HG02943 (cell line): Measurements from ENCODE around the gene RNF215.

Experiments
- ATAC-seq: cut with Tn5 transposase; IDR thresholded peaks from one replicate; pipeline ENCODE4 v1.9.1; 2021; ENCODE audit warnings: mild to moderate bottlenecking, low read depth, moderate library complexity; ENCODE audit not compliant: unreplicated experiment

The RNF215 gene

DNA sequence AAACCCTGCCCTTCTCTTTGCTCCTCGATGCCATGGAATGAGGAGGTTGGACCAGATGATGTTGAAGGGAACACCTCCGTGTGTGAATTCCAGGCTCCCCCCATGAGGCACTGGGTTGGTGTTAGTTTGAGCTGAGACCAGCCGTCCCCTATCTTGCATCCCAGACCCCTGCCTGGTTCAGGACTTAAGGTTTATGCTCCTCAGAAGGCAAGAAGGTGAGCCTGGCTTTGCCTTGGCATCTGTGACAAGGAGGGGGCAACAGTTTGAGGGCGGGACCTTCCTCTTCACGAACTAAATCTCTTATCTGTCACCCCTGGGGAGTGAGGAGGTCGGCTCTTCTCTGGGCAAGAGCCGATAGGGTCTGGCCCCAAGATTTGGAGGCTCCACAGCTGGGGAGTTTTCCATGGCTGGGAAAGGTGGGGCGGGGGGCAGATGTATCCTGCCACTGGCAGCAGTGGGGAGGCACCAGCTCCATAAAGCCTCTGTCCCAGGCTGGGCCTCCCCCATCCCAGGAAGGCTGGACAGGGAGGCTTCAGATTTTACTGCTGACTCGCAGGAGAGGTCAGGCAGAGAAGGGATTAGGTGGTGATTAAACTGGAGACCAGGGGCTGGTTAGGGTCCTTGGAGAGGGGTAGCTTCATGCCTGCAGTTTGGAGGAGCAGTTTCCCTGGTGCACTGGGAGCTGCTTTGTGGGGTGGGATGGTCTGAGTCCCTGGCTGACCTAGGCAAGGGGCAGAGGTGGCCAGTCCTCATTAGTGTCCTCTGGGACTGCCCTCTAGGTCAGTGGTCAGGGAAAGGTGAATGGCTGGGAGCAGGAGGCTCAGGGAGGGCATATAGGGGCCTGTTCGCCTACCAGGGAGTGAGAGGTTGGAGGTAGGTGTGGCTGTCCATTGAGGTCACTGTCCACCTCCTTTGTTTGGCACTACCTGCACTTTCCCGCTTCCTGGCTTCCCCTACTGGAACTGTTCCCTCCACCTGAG, 10.7 kb upstream of the RNF215 start:
- ATAC-seq: no peak

DNA sequence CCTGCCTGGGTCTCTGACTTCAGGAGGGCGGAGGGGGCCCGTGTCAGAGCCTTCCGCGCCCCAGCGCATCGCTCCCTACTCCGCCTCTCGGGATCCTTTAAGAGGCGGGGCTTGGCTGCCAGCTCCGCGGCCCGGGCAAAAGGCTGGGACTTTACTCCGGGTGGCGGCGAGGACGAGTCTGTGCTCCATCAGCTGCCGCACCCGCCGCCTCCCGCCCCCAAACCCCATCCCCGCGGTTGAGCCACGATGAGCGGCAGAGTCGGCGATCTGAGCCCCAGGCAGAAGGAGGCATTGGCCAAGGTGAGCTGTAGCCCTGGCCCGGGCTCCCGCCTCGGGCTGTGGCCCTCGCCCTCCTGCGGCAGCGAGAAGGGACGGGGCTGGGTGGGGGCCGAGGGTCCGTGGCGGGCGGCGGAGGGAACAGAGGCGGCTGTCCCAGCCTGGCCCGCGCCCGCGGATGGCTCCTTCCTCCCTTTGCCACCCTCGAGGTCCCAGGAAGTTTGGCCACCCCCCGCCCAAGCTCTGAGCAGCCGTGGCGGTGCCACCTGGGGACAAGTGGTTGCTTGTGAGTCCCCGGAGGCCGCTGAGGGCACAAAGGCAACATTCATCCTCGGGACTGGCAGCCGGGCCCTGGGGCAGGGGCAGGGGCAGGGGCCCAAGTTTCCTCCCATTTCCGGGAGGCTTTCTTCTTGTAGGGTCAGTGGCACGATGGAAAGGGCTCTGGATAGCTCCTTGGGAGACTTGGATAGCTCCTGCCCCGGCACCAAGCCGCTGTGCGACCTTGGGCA, 9.9 kb upstream of the RNF215 start, which contains the start of gene SEC14L2:
SEC14L2 (plus strand) TSS at position 148 of the 785 bp plus-strand sequence; CDS start at position 247, 99 bp downstream.
- no peak for ATAC-seq

DNA sequence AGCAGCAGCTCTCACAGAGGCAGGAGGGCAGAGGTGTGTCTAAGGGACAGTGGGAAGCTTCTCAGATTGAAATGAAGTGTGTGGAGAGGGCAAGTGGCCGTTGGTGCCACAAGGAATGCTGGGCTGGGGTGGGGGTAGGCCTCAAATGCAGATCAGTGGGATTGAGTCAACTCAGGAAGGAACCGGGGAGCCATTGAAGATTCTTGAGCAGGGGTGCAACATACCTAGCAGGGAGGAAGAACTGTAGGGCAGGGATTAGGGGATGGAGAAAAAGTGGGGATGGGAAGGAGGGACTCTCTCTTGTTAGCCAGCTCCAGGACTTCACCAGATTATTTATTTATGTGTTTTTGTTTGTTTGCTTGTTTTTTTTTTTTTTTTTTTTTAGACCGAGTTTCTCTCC, 6.7 kb upstream of the RNF215 start:
- no peak for ATAC-seq

DNA sequence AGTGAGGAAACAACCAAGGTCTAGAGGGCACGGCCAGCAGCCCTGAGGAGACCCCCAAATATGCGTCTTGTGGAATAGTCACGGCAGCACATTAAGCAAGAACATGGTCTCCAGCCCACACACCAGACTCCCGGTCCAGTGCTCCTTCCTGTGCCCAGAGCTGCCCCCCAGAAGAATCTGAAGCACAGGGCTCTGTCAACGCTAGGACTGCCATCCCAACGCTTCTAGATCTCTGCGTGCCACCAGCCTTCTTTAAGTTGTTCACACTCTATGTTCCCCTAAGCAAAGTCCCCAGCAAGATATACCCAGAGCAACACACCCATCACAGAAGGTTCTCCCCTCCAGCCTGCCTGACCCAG, 6.1 kb upstream of the RNF215 start:
- ATAC-seq: no peak

DNA sequence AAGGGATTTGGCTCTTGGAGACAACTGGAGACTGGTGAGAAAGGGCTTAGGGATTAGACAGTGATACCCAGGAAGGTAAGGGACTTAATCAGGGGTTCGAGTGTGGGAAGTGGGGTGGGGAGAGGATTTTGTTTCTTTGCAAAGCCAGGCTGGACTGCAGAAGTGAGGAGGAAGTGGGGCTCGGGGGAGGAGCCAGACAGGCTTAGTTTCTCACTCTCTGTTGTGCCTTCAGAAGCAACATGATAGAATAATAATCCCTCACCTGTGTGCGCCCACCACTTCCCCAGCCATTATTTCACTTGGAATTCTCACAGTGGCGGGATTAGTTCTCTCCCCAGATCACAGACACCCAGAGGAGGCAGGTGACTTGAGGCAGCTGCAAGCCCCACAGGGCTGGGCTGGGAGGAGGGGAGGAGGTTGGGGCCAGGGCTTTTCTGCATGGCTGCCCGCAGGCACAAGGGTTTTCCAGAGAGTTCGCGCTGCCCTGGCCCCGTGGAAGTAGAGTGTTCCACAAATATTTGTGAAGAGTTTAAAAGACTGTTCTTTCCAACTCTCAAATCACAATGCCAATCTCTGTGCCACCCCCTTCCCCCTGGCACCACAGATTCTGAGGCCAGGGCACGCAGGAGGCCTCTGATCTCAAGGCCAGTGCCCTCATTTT, 5.6 kb upstream of the RNF215 start:
- no peak for ATAC-seq

DNA sequence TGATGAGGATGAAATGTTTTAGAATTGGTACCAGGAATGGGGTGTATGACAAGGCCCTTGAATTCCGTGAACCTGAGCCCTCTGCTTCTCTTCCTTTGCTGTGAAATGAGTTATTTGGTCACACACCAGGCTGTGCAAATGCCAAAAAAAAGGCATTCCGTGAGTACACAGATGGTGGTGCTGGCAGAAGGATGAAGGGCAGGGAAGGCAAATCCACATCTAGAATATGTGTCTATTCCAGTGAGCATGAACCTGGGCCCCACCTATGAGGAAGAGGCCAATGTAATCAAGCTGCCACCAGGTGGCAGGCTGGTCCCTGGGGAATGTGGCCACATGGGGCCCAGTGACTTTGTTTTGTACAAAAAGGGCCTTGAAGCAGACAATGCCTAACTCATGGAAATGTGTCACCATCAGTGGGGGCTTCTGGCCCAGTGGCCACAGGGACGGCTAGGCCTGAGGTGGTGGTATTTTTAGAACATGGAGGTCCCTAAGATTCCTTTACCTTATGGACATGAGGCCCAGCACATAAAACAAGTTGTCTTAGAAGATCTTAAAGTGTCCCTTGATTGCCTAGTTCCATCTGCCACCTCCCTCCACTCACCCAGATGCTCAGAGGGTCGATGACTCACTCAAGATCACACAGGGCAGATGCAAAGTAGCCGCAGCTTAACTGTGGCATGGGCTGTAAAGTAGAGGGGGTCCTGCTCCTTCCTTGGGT, 3.9 kb upstream of the RNF215 start:
- ATAC-seq: no peak

DNA sequence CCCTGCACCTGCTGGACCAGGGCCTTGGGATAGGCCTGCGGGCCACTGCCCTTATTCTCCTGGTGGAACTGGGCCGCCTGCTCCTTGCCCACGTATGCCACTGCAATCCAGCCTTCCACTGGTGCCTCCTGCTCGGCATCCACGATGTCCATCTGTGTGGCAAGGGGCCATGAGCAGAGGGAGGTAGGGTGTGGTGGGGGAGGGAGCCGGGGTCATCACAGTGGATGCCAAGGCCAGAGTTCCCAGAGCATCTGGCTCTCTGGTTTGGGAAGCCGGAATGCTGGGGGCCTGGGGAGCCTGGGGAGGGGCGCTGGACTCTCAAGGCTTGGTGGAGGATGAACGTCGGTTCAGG, 627 bp downstream of the RNF215 start:
- no peak for ATAC-seq

DNA sequence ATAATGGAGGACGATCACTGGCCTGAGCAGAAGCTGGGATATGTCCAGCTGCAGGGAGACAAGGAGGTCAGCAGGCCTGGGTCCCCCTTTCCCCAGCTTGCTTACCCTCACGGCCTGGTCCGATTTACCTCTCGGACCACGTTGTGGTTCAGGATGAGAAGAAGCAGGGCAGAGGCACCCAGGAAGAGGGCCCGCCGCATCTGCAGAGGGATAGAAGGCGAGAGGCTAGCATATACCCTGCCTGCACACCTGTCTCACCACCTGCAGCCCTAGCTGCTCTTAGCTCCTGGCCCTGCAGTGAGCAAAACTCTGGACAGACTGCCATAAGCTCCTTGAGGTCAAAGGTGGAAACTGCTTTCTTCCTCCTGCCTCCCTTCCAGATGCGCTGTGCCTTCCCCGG, 1.3 kb downstream of the RNF215 start:
- ATAC-seq: no peak

DNA sequence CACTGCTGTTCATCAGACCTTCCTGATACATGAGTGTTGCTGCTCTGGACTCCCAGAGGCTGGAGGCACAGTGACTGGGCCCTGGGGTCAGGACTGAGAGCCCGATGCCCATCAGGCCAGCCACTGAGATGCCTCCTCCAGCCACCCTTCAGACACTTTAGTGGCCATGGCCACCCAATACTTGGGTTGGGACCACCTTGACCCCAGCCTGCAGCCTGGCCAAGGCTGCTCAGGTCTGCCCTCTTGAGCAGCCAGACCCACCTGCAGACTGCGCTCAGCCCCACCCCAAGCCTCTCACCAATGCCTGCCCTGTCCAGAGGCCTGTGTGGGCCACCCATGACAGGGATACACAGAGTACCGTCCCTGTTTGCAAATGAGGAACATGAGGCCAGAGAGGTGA, 4.2 kb downstream of the RNF215 start:
- ATAC-seq: no peak

DNA sequence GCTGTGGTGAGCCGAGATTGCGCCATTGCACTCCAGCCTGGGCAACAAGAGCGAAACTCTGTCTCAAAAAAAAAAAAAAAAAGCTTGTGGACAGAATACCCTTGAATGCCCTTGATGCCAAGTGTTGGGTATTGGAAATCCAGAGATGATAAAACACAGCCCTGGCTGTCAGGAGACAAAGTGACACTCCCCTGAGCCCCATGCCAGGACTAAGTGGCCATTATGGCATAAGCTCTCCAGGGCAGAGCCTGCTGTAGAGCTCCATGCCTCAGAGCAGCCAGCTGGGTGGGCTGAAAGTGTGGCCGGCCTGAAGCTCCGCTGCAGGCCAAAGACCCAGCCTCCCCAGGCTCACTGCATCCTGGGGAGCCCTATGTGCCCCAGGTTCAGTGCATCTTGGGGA, 4.9 kb downstream of the RNF215 start:
- ATAC-seq: no peak

DNA sequence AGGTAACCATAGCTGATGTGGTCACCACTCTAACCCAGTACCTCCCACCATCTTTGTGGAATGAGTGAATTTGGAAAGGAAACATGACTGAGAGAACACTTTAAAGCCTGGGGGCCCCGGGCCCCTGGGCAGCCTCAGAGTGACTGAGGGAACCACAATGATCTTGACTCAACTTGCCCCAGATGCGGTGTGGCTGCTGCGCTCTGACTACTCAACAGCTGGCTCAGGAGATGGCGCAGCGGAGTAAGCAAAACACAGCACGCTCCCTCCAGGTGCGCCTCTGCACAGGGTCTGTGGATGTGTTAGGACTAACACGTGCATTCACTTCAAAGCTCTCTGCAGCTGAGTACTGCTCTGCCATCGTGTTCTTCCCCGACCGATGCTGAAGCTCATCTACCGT, 5.9 kb downstream of the RNF215 start:
- ATAC-seq: no peak

DNA sequence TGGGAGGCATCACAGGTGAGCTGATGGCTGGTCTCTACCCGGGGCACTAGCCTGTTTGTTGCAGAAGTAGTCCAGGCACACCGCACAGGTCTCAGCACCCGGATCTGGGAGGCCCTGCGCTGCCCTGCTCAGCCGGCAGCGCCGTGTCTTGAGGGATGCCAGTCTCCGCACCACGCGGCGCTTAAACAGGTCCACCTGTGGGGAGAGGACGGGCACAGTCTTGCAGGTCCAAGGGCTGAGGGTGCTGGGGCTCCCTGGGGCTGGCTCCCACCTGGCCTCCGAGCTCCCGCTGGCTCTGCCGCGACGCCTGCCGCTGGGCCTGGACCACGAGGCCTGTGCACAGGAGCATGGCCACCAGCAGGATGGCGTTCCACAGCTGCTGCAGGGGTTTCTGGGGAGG, 7.2 kb downstream of the RNF215 start:
- no peak for ATAC-seq

DNA sequence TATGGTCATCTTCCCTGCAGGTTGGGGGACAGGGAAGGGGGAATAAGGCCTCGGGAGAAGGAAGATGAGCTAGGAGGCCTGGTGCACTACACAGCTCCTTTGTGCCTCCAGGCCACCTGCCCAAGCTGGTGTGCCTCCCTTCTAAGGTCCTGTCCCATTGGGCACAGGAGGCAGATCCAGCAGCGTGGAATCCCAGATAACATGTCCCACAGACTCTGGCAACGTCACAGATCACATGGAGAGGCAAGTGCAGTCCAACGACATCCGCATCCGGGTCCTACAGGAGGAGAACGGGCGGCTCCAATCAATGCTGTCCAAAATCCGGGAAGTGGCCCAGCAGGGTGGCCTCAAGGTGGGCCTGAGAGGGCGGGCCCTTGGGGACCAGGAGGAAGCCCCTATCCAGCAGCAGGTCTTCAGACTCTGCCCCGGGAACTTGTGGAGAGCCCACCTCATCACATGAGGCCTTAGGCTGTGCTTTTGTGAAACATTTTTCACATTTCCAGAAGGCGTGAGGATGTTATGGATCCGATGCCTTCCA, 11.8 kb downstream of the RNF215 start:
- no peak for ATAC-seq

DNA sequence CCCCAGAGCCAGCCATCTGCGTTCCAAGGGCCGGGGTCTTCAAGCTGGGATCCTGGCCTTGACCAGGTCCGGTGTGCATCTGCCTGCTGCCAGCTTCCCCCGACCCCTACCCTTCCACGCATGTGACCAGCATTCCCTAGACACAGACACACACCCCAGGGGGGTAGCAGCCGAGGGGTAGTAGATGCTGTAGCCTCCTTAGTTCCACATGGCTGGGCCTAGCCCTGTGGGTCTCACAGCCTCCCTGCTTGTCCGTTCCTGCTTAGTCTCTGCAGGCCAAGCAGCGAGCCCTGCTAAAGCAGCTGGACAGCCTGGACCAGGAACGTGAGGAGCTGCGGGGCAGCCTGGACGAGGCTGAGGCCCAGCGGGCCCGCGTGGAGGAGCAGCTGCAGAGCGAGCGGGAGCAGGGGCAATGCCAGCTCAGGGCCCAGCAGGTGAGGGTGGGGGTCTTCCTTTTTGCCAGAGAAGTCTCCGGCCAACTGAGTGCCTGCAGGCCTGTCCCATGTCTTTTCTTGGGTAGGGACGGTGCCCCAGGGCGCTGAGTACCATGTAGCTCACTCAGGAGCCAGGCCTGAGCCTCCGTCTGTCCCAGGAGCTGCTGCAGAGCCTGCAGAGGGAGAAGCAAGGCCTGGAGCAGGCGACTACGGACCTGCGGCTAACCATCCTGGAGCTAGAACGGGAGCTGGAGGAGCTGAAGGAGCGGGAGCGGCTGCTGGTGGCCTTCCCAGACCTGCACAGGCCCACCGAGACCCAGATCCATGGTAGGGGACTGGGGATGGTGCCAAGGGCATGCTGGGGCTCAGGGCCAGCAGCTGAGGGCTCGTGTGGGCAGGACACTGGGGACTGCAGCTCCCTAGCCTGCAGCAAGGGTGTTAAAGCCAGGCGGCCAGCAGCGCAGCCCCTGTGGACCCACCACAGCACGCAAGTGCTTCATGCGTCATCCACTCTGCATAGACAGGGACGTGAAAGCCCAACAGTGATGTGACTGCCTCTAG, 13.6 kb downstream of the RNF215 start:
- no peak for ATAC-seq

DNA sequence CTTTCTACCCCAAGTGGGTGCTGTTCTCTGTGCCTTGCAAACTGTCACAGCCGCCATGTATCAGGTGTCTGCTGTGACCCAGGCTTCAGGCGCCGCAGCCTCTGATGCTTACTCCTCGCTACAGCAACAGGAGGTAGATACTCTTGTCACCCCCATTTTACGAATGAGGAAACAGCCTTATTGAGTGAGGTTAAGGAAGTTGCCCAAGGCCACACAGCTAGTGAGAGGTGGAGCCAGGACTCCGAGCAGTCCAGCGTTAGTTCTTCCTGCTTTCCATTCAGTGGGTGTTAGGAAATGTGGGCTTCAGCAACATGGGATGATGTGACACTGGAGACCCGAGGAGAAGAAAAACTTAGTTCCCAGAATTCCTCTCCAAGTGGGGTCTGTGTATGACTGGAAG, 14.3 kb downstream of the RNF215 start:
- ATAC-seq: no peak

DNA sequence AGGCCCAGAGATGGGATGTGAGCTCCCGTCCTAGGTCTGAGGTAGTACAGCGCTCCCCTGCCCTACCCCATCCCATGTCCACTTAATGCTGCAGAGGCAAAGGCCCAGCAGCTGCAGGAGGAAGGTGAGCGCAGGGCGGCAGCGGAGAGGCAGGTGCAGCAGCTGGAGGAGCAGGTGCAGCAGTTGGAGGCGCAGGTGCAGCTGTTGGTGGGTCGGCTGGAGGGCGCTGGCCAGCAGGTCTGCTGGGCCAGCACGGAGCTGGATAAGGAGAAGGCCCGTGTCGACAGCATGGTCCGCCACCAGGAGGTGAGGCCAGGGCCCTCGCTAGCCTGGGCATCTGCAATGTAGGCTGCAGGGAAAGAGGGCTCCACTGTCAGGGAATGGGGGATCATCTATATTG, 15.2 kb downstream of the RNF215 start:
- ATAC-seq: no peak

DNA sequence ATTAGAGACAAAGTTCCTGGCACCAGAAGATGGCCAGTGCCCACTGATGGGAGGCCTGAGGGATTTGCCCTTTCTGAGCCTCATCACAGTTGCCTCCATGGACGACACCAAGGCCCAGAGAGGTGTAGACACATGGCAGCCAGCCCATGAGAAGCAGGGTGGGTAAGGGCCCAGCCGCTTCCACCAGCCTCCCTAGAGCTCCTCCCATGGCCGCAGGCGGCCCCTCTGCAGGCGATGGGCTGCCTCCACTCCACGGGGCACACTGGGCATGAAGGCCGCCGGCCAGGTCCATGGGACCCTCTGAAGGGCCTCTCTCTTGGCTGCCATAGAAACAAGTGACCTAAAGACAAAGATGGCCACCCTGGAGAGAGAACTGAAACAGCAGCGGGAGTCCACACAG, 15.9 kb downstream of the RNF215 start:
- ATAC-seq: no peak

DNA sequence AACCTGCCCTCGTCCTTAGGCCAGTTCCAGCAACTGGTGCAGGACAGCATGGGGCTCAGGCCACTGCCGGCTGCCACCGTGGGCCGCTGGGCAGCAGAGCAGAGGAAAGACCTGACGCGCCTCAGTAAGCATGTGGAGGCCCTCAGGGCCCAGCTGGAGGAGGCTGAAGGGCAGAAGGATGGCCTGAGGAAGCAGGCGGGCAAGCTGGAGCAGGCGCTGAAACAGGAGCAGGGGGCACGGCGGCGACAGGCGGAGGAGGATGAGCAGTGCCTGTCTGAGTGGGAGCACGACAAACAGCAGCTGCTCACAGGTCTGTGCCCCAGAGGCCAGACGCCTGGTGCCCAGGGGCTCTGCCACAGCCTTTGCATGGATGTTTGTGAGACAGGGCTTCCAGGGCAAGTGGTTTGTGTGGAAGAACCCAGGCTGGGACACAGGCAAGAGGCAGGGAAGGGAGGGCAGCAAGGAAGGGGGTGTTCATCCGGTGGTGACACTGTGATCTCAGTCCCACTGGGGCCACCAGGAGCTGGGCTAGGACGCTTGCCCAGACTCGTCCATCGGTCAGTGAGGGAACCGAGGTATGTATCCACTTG, 16.5 kb downstream of the RNF215 start:
- no peak for ATAC-seq

DNA sequence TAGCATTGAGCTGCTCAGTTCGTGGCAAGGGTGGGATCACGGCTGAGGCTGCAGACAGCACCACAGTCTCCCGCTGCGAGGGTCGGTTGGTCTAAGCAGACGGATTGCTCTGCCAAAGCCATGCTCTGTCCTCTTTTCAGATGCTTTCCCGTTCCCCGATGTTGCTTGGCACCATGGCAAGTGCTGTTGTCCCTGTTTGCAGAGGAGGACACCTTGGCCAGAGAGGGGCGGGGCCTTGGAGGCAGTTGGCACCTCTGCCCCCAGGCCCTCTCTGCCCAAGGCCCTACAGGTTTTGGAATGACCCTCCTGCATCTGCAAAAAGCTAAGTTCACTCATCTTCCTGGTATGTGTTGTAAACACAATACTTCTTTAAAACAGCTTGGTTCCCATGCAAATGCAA, 18.8 kb downstream of the RNF215 start:
- ATAC-seq: no peak
